GM23248 (cell line): ENCODE results near the gene KIF20A.

ENCODE experiments used
- EZH2 ChIP-seq: fragments of 200-600 bp; sonication (generic); IDR thresholded peaks from 2 replicates; pipeline ENCODE4 v1.6.1; 2018; ENCODE audit warnings: antibody characterized with exemption, mild to moderate bottlenecking; ENCODE audit not compliant: insufficient read depth, poor library complexity, severe bottlenecking
- EZH2phosphoT487 ChIP-seq: fragments of 200-600 bp; sonication (generic); IDR thresholded peaks from 2 replicates; pipeline ENCODE4 v1.6.1; 2018; ENCODE audit warnings: antibody characterized with exemption, moderate library complexity, mild to moderate bottlenecking, low read depth; ENCODE audit not compliant: insufficient read depth

DNA sequence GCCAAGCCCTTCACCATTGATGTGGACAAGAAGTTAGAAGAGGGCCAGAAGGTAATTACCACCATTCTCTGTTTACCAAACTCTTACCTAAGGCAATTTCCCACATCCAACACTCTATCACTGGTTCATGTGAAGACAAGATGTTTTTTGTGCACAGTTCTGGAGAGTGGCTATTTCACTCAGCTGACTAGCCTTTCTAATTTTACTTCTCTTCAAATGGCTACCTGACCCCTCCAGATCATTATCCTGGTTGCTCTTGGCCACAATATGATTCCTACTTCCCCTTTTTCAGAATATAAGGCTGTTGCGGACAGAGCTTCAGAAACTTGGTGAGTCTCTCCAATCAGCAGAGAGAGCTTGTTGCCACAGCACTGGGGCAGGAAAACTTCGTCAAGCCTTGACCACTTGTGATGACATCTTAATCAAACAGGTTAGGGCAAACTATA, 7.1 kb downstream of the KIF20A start:
- TF ChIP-seq EZH2: no peak
- no peak for TF ChIP-seq EZH2phosphoT487
